HEK293T (cell line): Measurements from ENCODE around the gene KIAA0930.

Experiments
- BHLHE40 ChIP-seq: fragments of 450-650 bp; IDR thresholded peaks from 2 replicates; pipeline ENCODE4 v1.6.1; 2016; ENCODE audit warnings: mild to moderate bottlenecking, moderate library complexity, borderline replicate concordance
- ELF4 ChIP-seq: fragments of 450-650 bp; IDR thresholded peaks from 2 replicates; pipeline ENCODE4 v1.6.1; 2017; ENCODE audit warnings: antibody characterized with exemption
- FOXK2 ChIP-seq: fragments of 450-650 bp; IDR thresholded peaks from 2 replicates; pipeline ENCODE4 v1.6.1; 2016; ENCODE audit warnings: mild to moderate bottlenecking
- L3MBTL2 ChIP-seq: fragments of 450-650 bp; conservative IDR thresholded peaks from 2 replicates; pipeline ENCODE4 v1.6.1; 2016; ENCODE audit warnings: mild to moderate bottlenecking
- LEF1 ChIP-seq: fragments of 450-650 bp; IDR thresholded peaks from 2 replicates; pipeline ENCODE4 v1.6.1; 2017; ENCODE audit warnings: mild to moderate bottlenecking, borderline replicate concordance
- NFRKB ChIP-seq: fragments of 450-650 bp; IDR thresholded peaks from 2 replicates; pipeline ENCODE4 v1.6.1; 2016; ENCODE audit warnings: mild to moderate bottlenecking, moderate library complexity
- PKNOX1 ChIP-seq: fragments of 450-650 bp; IDR thresholded peaks from 2 replicates; pipeline ENCODE4 v1.6.1; 2016
- SP1 ChIP-seq: fragments of 450-650 bp; IDR thresholded peaks from 2 replicates; pipeline ENCODE4 v1.6.1; 2017
- SUZ12 ChIP-seq: fragments of 450-650 bp; IDR thresholded peaks from 2 replicates; pipeline ENCODE4 v1.6.1; 2016; ENCODE audit warnings: mild to moderate bottlenecking
- TARDBP ChIP-seq: fragments of 450-650 bp; IDR thresholded peaks from 2 replicates; pipeline ENCODE4 v1.6.1; 2016

- TF ChIP-seq FOXK2 (no peak), BHLHE40 (no peak), ELF4 (no peak), SP1 (no peak), LEF1 (no peak), NFRKB (no peak), PKNOX1 (no peak), TARDBP (no peak), SUZ12 (no peak), L3MBTL2 (no peak)
Measured at GRCh38 chr22:45149671-45150070, 91.0 kb downstream of the KIAA0930 start.
